ENCODE results near the gene NLRC4.
A peak's percentile ranks its signal among the peaks of the same experiment; 100 is the strongest.

NLRC4 gene

GRCh38 chr2:32260376-32260775, 4.3 kb downstream of the NLRC4 start:
- Histone ChIP-seq H3K4me1 (peaks cover 0 to 55% (median 26%) of the 10 kb centered on the region in 10 experiments; a peak in 15 of 20 replicates), H3K9me3 (replicated peaks in 1 of 11) (no peaks in the 10 kb centered on the region), H3K36me3 (peaks cover 0 to 14% (median 0%) of the 10 kb centered on the region in 11 experiments; a peak in 4 of 22 replicates), H3K4me3 (no peak overlapping the region), H3K9ac (no peak overlapping the region), H4K20me1 (no peaks in the 10 kb centered on the region), H3K27ac (no peak overlapping the region), H3K27me3 (no peaks in the 10 kb centered on the region), H3K4me2 (no peak overlapping the region)
- TF ChIP-seq Cebpa-rat (IDR thresholded peaks at IDR 0.05) = no peak

DNA sequence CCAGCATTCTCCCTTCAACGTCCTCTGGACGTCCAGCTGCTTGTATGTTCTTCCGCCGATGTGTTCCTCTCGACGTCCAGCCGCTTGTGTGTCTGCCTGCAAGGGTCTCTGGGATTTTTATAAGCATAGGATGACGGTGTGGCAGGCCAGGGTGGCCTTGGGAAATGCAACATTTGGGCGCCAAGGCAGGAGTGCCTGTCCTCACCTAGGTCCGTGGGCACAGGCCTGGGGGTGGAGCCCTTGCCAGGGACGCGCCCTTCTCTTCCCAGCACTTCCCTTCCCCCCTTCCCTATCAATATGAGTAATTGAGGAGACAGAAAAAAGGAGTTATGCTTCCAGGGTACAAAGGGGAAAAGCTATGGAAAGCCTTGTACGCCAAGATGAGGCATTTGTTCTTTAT, 6.4 kb downstream of the NLRC4 start:
- no peak for TF ChIP-seq Cebpa-rat (IDR thresholded peaks at IDR 0.05)
- Histone ChIP-seq H3K9me3 (replicated peaks in 1 of 11) (no peaks in the 10 kb centered on the region), H3K36me3 (peaks cover 0 to 33% (median 0%) of the 10 kb centered on the region in 11 experiments; a peak in 4 of 22 replicates), H3K27ac (peak overlapping the region in 2 of 11 experiments; percentile 13 to 19; a peak in 2 of 22 replicates), H3K27me3 (no peaks in the 10 kb centered on the region), H3K9ac (no peak overlapping the region), H3K4me2 (peak overlapping the region in 3 of 11 experiments; percentile 37 to 68 (median 63); a peak in 5 of 22 replicates), H3K4me3 (no peak overlapping the region), H4K20me1 (no peaks in the 10 kb centered on the region), H3K4me1 (peaks cover 0 to 36% (median 11%) of the 10 kb centered on the region in 10 experiments; a peak in 14 of 20 replicates)

- no peak overlapping the region for H3K4me3 ChIP-seq
- no peak overlapping the region for H3K4me2 ChIP-seq
- no peaks in the 10 kb centered on the region for H3K9me3 ChIP-seq (replicated peaks in 1 of 11)
- no peak overlapping the region for H3K9ac ChIP-seq
- no peaks in the 10 kb centered on the region for H3K27me3 ChIP-seq
- H3K27ac ChIP-seq = no peak overlapping the region
- H3K36me3 ChIP-seq = peaks cover 0 to 57% (median 0%) of the 10 kb centered on the region in 11 experiments; a peak in 4 of 22 replicates
- H3K4me1 ChIP-seq = no peaks in the 10 kb centered on the region
- no peaks in the 10 kb centered on the region for H4K20me1 ChIP-seq
- no peak for TF ChIP-seq Cebpa-rat (IDR thresholded peaks at IDR 0.05)
Observed at GRCh38 chr2:32250290-32250689, 14.4 kb downstream of the NLRC4 start.

DNA sequence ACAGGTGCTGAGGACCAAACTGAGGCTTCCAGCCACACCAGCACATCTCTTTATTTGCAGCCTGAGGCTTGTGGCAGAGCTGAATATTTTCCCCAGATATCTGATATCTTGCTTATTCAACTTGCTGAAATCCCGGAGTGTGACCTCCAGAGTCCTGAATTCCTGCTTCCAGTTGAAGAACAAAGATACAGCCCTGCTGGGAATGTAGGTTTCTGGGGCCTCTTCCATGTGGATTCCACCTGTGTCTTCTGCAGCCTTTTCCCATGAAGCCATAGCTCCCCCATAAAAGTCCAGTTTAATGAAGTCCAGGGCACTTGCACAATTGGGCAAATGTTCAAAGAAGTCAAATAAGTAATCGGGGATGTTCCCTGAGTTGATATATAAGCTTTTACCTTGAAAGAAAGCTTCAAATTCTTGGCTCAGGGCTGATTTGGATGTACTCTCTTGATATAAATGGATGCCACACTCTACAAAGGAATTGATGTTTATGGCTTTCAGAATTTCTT, 14.9 kb downstream of the NLRC4 start:
- Histone ChIP-seq H3K9me3 (replicated peaks in 1 of 11) (no peaks in the 10 kb centered on the region), H3K9ac (no peak overlapping the region), H3K4me3 (no peak overlapping the region), H3K27ac (no peak overlapping the region), H3K36me3 (peaks cover 0 to 52% (median 0%) of the 10 kb centered on the region in 11 experiments; a peak in 4 of 22 replicates), H3K4me2 (no peak overlapping the region), H3K4me1 (no peaks in the 10 kb centered on the region), H4K20me1 (no peaks in the 10 kb centered on the region), H3K27me3 (no peaks in the 10 kb centered on the region)
- TF ChIP-seq Cebpa-rat (IDR thresholded peaks at IDR 0.05) = no peak

DNA sequence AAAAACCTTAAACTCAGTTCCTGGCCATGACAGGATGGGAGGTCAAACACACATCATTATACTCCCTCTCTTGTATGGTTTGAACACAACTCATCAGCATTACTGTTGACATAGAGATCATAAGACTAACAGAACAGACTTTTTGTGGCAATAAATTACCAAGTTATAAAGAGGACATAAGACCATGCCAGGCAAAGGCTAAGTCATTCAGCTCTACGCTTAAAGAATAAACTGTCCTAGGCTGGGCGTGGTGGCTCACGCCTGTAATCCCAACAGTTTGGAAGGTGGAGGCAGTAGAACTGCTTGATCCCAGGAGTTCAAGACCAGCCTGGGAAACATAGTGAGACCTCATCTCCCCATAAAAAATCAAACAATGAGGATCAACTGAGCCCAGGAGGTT, 16.4 kb downstream of the NLRC4 start:
- H4K20me1 ChIP-seq = no peaks in the 10 kb centered on the region
- H3K9ac ChIP-seq = no peak overlapping the region
- H3K36me3 ChIP-seq = peaks cover 0 to 41% (median 0%) of the 10 kb centered on the region in 11 experiments; a peak in 4 of 22 replicates
- TF ChIP-seq Cebpa-rat (IDR thresholded peaks at IDR 0.05) = no peak
- no peak overlapping the region for H3K4me3 ChIP-seq
- no peak overlapping the region for H3K4me2 ChIP-seq
- H3K4me1 ChIP-seq = no peaks in the 10 kb centered on the region
- no peak overlapping the region for H3K27ac ChIP-seq
- H3K27me3 ChIP-seq = no peaks in the 10 kb centered on the region
- H3K9me3 ChIP-seq (replicated peaks in 1 of 11) = no peaks in the 10 kb centered on the region

- no peak overlapping the region for H3K4me3 ChIP-seq
- H3K27ac ChIP-seq = no peak overlapping the region
- no peaks in the 10 kb centered on the region for H3K27me3 ChIP-seq
- no peaks in the 10 kb centered on the region for H3K9me3 ChIP-seq (replicated peaks in 1 of 11)
- H3K36me3 ChIP-seq = peaks cover 0 to 42% (median 0%) of the 10 kb centered on the region in 11 experiments; a peak in 4 of 22 replicates
- no peak for TF ChIP-seq Cebpa-rat (IDR thresholded peaks at IDR 0.05)
- no peaks in the 10 kb centered on the region for H4K20me1 ChIP-seq
- H3K9ac ChIP-seq = no peak overlapping the region
- no peaks in the 10 kb centered on the region for H3K4me1 ChIP-seq
- no peak overlapping the region for H3K4me2 ChIP-seq
Observed at GRCh38 chr2:32246911-32247310, 17.8 kb downstream of the NLRC4 start.

DNA sequence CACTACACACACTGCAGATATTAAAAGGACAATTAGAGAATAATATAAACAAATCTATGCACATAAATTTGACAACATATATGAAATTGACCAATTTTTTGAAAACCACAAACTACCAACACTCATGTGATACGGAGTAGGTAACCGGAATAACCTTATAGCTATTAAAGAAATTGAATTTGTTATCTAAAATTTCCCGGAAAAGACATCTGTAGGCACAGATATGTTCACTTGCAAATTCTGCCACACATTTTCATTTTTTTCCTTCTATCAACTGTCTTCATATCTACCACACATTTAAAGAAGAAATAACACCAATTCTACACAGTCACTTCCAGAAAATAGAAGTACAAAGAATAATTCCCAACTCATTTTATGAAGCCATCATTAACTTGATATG, 22.4 kb downstream of the NLRC4 start:
- H4K20me1 ChIP-seq = no peaks in the 10 kb centered on the region
- peaks cover 0 to 42% (median 0%) of the 10 kb centered on the region in 11 experiments; a peak in 6 of 22 replicates for H3K36me3 ChIP-seq
- peaks cover 0 to 9% (median under 1%) of the 10 kb centered on the region in 11 experiments; a peak in 7 of 22 replicates for H3K9me3 ChIP-seq (replicated peaks in 1 of 11)
- no peak overlapping the region for H3K27ac ChIP-seq
- no peaks in the 10 kb centered on the region for H3K27me3 ChIP-seq
- no peak overlapping the region for H3K4me2 ChIP-seq
- H3K9ac ChIP-seq = no peak overlapping the region
- TF ChIP-seq Cebpa-rat (IDR thresholded peaks at IDR 0.05) = no peak
- H3K4me1 ChIP-seq = no peaks in the 10 kb centered on the region
- no peak overlapping the region for H3K4me3 ChIP-seq

GRCh38 chr2:32237996-32238395, 26.7 kb downstream of the NLRC4 start:
- no peak overlapping the region for H3K9ac ChIP-seq
- TF ChIP-seq Cebpa-rat (IDR thresholded peaks at IDR 0.05) = no peak
- no peak overlapping the region for H3K4me2 ChIP-seq
- H3K36me3 ChIP-seq = peaks cover 0 to 81% (median 0%) of the 10 kb centered on the region in 11 experiments; a peak in 6 of 22 replicates
- H3K9me3 ChIP-seq (replicated peaks in 1 of 11) = peaks cover 0 to 43% (median 15%) of the 10 kb centered on the region in 11 experiments; a peak in 16 of 22 replicates
- no peaks in the 10 kb centered on the region for H3K4me1 ChIP-seq
- no peak overlapping the region for H3K27ac ChIP-seq
- H4K20me1 ChIP-seq = no peaks in the 10 kb centered on the region
- H3K4me3 ChIP-seq = no peak overlapping the region
- H3K27me3 ChIP-seq = no peaks in the 10 kb centered on the region

DNA sequence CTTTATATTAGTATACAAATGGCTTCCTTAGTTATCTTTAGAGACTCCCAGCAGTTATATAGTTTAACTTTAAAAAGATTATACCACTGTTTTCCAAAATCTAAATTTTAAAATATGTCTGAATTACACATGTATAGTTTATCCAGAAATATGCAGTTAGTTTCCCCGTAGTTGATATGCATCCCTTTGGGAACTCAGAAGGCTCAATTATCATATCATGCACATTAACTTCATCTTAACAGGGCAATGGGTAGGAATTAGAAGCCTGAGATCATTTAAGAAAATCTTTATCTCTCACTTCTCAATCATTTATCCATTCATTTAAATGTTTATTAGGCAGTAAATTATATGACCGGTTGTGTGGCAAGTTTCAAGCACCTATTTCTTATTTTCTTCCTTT, 27.2 kb downstream of the NLRC4 start:
- Histone ChIP-seq H3K4me3 (no peak overlapping the region), H3K4me1 (no peaks in the 10 kb centered on the region), H3K4me2 (no peak overlapping the region), H3K9me3 (replicated peaks in 1 of 11) (peaks cover 0 to 43% (median 15%) of the 10 kb centered on the region in 11 experiments; a peak in 16 of 22 replicates), H3K9ac (no peak overlapping the region), H3K36me3 (peaks cover 0 to 81% (median 0%) of the 10 kb centered on the region in 11 experiments; a peak in 6 of 22 replicates), H4K20me1 (no peaks in the 10 kb centered on the region), H3K27me3 (no peaks in the 10 kb centered on the region), H3K27ac (no peak overlapping the region)
- TF ChIP-seq Cebpa-rat (IDR thresholded peaks at IDR 0.05) = no peak

- Histone ChIP-seq H3K36me3 (peaks cover 0 to 85% (median 0%) of the 10 kb centered on the region in 11 experiments; a peak in 6 of 22 replicates), H4K20me1 (no peaks in the 10 kb centered on the region), H3K27me3 (no peaks in the 10 kb centered on the region), H3K9ac (no peak overlapping the region), H3K4me3 (no peak overlapping the region), H3K4me1 (no peaks in the 10 kb centered on the region), H3K9me3 (replicated peaks in 1 of 11) (peaks cover 0 to 43% (median 15%) of the 10 kb centered on the region in 11 experiments; a peak in 16 of 22 replicates), H3K27ac (no peak overlapping the region), H3K4me2 (no peak overlapping the region)
- no peak for TF ChIP-seq Cebpa-rat (IDR thresholded peaks at IDR 0.05)
Observed at GRCh38 chr2:32235315-32235714, 29.4 kb downstream of the NLRC4 start.
